HG02623 (cell line): Measurements from ENCODE around the gene IRX2.

ENCODE experiments used
- ATAC-seq: cut with Tn5 transposase; IDR thresholded peaks from one replicate; pipeline ENCODE4 v1.9.1; 2021; ENCODE audit warnings: moderate library complexity; ENCODE audit not compliant: unreplicated experiment

The IRX2 gene

GRCh38 chr5:2721385-2722138, 29.9 kb downstream of the IRX2 start:
- ATAC-seq, result no peak

DNA sequence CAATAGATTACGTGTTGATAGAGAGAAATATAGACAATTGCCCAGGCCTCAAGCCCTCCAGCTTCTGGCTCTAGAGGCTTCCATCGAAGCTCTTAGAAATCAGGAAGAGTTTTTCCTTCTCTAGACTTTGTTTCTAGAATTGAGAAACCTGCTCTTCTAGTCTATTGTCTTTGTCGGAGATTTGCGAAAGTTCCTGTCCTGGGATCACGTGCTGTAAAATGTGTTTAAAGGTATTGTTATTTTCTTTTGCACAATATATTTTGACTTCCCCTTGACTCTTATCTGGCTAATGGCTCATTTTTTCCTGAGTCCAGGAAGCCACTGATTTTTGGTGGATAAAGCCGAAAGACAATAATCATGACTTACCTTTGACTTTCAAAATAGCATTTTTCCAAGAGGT, 32.1 kb downstream of the IRX2 start:
- ATAC-seq, result no peak

DNA sequence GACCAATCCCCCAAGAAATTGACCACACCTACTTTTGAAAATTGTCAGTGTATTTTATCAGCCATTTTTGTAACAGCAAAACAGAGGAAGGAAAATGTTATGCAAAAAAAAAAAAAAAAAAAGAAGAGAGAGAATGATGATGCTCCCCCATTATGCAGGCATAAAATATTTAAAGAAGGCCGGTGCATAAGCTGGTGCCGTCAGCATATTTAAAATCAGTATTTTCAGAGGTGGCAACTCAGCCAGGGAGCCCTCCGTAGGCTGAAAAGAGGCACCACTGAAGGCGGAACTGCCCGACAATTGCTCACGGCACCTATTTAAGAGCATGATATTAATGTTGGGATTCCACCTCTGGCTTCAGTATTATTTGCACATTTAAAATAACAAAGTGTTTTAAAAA, 33.4 kb downstream of the IRX2 start:
- no peak for ATAC-seq

DNA sequence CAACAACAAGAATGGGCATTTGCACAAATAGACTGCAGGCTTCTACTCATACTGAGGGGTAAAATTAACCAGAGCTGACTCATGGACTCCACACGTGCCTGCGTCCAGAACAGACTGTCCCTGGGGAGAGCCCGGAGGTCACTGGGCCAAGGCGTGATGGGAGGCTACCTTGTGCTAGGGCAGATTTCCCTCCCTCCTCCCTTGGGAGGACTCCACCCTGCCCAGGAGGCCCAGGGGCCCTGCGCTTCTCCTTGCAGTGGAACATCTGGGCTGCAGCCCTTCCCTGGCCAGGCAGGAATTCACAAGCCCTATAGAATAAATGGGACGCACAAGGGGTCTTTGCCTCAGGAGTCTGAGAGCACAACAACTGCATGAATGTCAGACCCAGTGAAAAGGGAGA, 35.6 kb downstream of the IRX2 start:
- no peak for ATAC-seq

DNA sequence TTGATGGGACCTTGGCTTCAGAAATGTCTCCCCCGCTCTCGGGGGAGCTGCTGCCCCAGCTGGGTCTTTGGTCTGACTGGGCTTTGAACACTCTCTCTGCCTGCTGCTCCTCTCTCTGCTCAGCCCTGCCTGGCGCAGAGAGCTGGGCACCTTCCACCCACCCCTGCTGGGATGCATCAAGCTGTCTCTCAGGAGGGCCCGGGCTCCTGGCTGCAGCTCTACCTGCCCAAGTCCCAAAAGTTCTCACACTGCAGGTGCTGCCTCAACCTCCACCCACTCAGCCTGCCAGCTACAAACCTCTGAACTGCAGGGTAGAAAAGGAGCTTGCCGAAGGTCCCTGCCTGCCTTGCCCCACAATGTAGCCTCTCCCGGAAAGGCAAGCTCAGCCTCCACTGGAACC, 36.7 kb downstream of the IRX2 start:
- no peak for ATAC-seq

DNA sequence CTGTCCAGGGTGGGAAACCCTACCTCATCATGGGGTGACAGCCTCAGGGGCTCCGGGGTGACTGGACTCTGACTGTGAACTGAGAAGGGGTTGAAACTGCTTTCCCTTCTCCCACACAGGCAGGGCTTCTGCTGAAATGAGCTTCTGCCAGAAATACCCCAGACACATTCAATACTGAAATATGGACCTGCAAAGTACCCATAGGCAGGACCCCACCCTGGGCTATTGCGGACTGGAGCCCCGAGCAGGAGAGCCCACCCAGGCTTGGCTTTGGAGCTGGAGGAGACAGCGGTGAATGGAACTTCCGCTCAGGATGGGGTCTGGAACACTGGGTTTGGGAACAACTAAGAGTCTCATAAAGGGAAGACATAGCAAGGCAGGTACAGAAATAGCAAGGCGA, 37.5 kb downstream of the IRX2 start:
- no peak for ATAC-seq

GRCh38 chr5:2711446-2712425, 39.7 kb downstream of the IRX2 start:
- ATAC-seq, result no peak

- ATAC-seq, result no peak
These were observed 40.6 kb downstream of the IRX2 start for GRCh38 chr5:2710910-2711309.

DNA sequence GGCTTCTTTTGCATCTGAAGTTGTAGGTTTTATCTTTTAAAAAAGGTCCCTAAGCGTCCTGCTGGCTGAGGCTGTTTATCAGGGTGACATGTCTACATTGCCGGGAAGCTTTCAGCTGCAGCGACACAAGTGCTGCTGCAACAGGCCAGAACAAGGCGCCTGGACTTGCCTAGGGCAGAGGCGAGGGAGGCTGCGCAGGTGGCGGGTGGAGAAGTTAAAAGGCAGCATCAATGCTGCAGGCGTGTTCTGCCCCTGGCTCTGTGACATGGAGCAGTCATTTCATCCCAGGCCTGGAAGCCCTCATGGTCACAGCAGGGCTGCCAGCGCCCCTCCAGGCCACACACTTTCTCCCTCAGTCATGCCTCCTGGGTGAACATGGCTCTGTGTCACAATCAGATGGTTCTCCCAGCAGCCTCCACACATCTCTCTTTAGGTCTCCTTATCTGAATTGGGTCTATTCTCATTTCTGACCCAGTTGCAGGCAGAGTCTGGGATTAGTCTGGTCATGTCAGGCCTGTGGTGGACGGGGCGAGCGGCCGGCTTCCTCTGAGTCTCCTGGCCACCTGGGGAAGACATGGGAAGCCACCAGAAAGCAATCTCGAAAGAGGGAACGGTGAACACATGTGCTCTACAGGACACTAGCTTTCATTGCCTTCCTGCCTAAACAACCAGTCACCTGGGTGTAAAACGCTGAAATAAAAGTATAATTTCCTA, 41.3 kb downstream of the IRX2 start:
- no peak for ATAC-seq

- ATAC-seq, result no peak
These were observed 42.7 kb downstream of the IRX2 start for GRCh38 chr5:2708751-2709150.

DNA sequence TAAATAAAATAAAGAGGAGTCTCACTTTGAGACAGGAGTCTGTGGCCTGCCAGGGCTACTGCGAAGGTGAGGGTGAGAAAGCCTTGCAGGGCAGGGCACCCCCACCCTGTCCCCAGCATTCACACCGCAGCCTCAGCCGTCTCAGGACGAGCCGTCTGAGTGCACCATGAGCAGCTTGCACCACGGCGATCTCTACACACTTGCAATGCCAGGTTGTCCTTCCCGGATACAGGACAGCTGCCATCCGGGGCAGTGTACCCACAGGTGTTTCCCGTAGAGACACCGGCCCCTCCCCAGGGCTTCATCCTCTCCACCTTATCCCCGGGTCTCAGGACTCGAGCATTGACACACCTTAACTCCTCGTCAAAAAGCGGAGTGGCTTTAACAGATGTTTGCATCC, 43.3 kb downstream of the IRX2 start:
- ATAC-seq, result no peak

DNA sequence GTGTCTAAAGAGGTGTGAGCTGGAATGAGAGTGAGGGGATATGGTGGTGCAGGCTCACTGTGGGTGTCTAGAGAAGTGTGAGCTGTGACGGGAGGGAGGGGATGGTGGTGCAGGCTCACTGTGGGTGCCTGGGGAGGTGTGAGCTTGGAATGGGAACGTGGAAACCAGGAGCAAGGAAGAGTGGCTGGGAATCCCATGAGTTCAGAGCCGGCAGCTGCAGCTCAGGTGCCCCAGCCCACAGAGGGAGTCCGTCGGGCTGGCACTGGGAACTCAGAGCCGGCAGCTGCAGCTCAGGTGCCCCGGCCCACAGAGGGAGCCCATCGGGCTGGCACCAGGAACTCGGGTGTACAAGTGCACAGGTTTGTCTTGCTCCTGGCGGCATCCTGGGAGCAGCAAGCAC, 45.6 kb downstream of the IRX2 start:
- no peak for ATAC-seq

DNA sequence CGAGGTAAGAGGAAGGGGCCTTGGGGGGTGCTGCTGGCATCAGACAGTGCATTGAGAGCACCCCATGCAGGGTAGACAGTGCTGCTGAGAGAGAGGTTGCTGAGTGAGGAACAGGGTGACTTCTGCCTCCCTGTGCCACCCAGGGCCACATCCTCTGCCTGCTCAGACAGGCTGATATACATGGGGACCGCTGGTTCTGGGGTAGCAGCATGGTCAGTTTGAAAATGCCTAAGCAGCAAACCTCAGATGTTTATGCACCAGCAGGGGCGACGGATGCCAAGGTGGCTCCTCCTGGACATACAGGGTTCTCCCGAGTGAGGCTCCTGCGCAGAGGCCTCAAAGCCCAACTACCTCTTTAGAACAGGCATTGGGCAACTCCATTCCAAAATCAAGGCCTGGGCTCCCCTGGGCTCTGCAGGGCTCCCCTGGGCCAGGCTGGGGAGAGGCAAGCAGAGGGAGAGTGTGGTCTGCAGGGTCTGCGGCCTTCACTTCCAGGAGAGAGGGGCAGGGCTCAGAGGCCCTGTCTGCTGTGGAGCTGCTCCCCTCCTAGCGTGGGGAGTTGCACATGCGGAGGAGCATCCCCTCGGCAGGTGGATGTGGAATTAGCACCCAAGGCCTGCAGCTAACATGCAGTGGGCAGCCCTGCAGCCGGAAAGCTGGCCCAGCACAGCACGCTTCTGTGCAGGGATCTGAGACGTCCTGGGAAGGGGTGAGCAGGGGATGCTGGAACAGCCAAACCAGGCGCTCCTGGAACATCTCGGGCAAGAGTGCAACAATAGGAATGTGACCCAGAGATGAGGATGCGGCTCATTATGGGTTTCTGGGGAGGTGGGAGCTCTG, 46.5 kb downstream of the IRX2 start:
- no peak for ATAC-seq

GRCh38 chr5:2704111-2704510, 47.4 kb downstream of the IRX2 start:
- ATAC-seq, result no peak

DNA sequence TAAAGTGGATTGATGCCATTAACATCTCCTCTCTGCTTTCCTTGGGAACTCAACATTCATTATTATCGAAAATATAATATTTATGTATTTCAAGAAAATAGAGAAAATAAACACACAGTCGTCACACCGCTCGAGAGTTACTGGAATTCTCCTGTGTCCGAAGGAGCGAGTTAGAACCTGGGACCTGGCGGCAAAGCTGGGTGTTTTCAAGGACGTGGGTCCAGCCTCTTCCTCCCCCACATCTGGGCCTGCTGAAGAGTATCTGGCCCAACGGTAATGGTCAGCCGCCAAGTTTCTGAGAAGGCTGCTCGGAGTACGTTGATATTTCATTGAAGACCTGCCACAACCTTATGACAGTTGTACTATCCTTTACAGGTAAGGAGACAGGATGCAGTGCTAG, 47.9 kb downstream of the IRX2 start:
- ATAC-seq, result no peak

GRCh38 chr5:2703041-2703440, 48.4 kb downstream of the IRX2 start:
- no peak for ATAC-seq

DNA sequence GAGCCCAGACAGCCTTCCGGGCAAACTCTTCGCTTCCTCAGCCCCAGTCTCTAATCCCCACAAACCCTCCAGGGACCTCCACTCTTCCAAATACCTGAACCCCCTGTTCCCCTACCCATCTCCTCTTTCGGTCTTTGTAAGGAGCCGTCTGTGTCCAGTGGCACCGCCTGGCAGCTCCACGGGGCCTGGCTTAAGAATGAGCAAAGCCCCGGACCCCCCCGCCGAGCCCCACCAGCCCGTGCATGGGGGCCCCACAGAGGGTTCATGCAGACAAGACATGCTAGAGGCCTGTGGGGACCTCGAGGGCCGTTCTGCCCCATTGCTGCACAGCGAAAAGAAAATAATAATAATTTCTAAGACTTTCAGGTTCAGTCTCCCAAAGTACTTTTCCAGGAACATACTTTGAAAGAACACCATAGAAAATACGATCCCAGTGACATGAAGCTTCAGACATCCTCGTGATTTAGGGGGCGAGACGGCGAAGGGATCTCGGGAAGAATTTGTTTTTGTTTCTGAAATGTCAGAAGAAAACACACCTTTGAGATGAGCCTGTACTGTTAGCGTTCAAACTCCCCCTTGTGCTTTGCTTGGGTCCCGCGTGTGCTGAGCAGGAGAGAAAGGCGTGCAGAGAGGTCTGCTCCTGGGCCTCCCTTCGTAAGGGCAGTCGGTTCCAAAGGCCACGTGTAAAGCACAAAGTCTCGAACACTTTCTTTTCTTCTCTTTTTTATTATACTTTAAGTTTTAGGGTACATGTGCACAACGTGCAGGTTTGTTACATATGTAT, 49.2 kb downstream of the IRX2 start:
- no peak for ATAC-seq

DNA sequence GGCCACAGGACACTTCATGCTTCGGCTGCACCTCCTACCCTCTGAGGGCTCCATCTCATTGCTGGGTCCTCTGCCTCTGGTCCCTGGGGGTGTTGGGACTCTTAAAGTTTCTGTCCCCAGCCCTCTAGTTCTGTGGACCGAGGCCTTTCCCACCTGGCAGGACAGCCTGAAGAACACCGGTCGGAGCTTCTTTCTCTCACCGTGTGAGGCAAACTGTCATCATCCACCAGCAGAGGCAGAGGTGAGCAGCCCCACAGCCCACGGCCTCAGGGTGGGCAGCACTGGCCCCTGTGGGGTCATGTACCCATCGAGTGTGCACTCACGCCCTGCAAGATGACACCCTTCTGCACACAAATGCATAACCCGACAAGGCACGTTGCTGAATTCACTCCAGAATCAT, 49.9 kb downstream of the IRX2 start:
- no peak for ATAC-seq

GRCh38 chr5:2700876-2701275, 50.6 kb downstream of the IRX2 start:
- ATAC-seq, result no peak

DNA sequence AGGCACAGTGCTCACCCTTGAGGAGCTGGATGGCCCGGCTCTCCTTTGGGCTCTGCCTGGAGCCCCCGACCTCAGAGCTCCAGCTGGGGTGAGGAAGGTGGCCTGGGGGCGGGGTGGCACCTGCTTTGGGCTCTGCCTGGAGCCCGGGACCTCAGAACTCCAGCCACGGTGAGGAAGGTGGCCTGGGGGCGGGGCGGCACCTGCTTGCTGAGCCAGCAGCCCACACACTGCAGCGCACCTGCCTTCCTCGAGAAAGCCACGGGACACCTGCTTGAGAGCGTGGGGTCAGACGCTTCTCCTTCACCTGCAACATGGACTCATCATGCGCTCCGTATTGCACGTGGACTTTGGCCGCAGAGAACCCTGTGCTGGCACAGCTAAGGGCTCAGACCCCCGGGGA, 51.8 kb downstream of the IRX2 start:
- ATAC-seq, result no peak
